NCI-H748 (cell line): ENCODE results near the gene TBX22.
"Not testable (repeated sequence)": the region's sequence is repeated elsewhere in the genome, so short reads cannot be mapped to it uniquely, and the experiment has no call there.

Experiments used
- DNase-seq: peaks from one replicate; lab custom pipeline; 2025; ENCODE audit not compliant: unreplicated experiment; lab: John Stamatoyannopoulos, UW

TBX22 gene, protein sequence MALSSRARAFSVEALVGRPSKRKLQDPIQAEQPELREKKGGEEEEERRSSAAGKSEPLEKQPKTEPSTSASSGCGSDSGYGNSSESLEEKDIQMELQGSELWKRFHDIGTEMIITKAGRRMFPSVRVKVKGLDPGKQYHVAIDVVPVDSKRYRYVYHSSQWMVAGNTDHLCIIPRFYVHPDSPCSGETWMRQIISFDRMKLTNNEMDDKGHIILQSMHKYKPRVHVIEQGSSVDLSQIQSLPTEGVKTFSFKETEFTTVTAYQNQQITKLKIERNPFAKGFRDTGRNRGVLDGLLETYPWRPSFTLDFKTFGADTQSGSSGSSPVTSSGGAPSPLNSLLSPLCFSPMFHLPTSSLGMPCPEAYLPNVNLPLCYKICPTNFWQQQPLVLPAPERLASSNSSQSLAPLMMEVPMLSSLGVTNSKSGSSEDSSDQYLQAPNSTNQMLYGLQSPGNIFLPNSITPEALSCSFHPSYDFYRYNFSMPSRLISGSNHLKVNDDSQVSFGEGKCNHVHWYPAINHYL

DNA sequence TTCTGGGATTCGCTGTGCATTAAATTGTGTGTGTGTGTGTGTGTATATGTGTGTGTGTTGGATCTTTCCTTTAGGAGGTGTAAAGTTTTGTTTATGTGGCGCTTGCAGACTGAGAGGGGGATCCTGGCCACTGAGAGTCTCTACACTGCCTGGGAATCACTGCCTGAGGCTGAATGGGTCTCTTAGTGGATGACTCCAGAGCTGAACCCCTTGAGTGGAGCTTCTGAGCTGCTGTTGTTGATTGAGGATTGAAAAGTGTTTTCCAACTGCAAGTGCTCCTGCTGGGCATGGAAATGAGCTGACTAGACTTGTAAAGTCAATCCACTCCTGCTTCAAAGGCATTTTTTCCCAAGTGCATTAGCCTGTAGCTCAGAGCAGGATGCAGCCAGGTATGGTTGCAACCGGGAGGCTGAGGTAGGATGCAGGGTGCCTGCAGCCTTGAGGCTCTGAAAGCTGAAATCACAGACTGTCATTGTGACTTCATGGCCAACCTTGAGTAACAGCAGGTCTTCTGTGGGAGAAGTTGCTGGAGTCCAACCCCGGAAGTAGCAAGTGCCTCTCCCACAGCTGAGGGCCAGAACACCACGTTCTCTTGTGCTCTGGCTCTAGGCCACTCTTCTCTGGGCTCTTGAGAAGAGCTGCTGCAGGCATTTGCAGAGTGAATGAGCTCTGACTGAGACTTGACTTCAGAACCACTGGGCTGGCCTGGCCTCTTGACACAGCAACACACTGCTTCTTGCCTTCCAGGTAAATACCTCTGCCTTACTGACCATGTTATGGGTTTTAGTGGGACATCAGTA, at the start of gene TBX22:
Gene TBX22, plus strand, starts transcription at position 613 of the 800 bp plus-strand sequence. CDS start 7,517 bp downstream, outside the sequence.
- DNase-seq, result no peak

GRCh38 chrX:79975605-79976004, 38.9 kb upstream of the TBX22 start:
- no peak for DNase-seq

GRCh38 chrX:80004458-80004857, 10.1 kb upstream of the TBX22 start:
- DNase-seq, result no peak

GRCh38 chrX:80011522-80011921, 3.0 kb upstream of the TBX22 start:
- no peak for DNase-seq

- DNase-seq, result no peak
Observed at GRCh38 chrX:80016182-80016581, 1.6 kb downstream of the TBX22 start.

- no peak for DNase-seq
Observed at GRCh38 chrX:80021621-80022020, 7.1 kb downstream of the TBX22 start.

- no peak for DNase-seq
Observed at GRCh38 chrX:80022363-80023031, 7.9 kb downstream of the TBX22 start.

DNA sequence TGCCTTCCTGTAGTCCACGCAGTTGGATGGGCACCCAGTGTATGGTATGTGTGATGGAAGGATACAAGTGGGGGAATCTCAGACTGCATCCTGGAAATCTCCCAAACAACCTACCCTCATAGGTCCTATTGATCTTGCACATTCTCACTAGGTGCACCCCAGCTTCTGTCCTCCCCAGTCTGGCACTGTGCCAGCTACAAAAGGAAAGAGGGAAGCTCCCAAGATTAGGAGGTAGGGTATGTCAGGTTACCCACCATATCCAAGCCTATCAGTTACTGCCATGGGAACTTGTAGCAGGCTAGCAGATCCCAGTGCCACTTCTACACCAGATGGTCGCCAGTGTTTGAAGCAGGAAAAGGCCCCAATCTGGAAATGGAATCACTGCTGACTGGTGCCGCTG, 11.6 kb downstream of the TBX22 start:
- DNase-seq, result no peak

DNA sequence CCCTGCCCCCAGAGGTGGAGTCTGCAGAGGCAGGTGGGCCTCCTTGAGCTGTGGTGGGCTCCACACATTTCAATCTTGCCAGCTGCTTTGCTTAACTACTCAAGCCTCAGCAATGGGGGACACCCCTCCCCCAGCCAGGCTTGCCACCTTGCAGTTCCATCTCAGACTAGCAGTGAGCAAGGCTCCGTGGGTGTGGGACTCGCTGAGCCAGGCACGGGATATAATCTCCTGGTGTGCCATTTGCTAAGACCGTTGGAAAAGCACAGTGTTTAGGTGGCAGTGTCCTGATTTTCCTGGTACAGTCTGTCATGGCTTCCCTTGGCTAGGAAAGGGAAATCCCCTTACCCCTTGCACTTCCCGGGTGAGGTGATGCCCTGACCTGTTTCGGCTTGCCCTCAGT, 51.6 kb downstream of the TBX22 start:
- DNase-seq, result not testable (repeated sequence)

GRCh38 chrX:80075625-80076024, 61.1 kb downstream of the TBX22 start:
- DNase-seq, result not testable (repeated sequence)
